ENCODE measurements around the gene DCTN4.

DNA sequence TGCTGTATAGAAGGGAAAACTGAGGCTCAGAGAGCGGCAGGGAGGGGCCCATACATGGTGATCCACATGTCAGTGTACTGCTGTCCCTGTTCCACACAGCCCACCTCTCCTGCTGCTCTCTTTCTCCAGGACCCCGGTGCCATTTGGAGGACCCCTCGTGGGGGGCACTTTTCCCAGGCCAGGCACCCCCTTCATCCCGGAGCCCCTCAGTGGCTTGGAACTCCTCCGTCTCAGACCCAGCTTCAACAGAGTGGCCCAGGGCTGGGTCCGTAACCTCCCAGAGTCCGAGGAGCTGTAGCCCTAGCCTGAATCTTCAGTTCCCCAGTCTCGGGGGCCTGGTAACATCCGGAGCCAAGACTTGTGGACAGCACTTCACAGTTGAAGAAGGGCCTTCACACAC lies 82.2 kb downstream of the DCTN4 start:
- TF ChIP-seq, protein P1, sequence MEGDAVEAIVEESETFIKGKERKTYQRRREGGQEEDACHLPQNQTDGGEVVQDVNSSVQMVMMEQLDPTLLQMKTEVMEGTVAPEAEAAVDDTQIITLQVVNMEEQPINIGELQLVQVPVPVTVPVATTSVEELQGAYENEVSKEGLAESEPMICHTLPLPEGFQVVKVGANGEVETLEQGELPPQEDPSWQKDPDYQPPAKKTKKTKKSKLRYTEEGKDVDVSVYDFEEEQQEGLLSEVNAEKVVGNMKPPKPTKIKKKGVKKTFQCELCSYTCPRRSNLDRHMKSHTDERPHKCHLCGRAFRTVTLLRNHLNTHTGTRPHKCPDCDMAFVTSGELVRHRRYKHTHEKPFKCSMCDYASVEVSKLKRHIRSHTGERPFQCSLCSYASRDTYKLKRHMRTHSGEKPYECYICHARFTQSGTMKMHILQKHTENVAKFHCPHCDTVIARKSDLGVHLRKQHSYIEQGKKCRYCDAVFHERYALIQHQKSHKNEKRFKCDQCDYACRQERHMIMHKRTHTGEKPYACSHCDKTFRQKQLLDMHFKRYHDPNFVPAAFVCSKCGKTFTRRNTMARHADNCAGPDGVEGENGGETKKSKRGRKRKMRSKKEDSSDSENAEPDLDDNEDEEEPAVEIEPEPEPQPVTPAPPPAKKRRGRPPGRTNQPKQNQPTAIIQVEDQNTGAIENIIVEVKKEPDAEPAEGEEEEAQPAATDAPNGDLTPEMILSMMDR (IDR thresholded peaks at IDR 0.05 in 4 of 5, conservative IDR thresholded peaks at IDR 0.05 in 1 of 5) = no peak
- no peak for TF ChIP-seq POLR2A (IDR thresholded peaks at IDR 0.05)

Measured in gastrocnemius medialis (tissue), 4 donors.